ENCODE data around the gene ARID1B. TPM values are rescaled to one million over a fixed set of nuclear protein-coding genes. Genes with fewer than 3 reads are reported as not detected.

ARID1B gene
- total RNA-seq, 1 experiment from 2014 or later = 91.7 TPM

- no peak overlapping the region for H3K27ac ChIP-seq (ENCODE audit: low read length)
- peaks cover 28% of the 10 kb centered on the region for H3K4me1 ChIP-seq (ENCODE audit: control insufficient read depth, insufficient read depth, low read length)
- intact Hi-C loops (cut with micrococcal nuclease; ENCODE audit: unreplicated experiment) (no loop called here), in situ Hi-C loops (cut with HindIII; ENCODE audit: low pct_unique_long_range_greater_than_20kb, low sequenced_read_pairs) (no loop called here)
- H3K36me3 ChIP-seq (ENCODE audit: control insufficient read depth, insufficient read depth, low read length) = no peaks in the 10 kb centered on the region
- ATAC-seq (no peak), DNase-seq (ENCODE audit: low read depth, low spot score) (no peak)
- no peaks in the 10 kb centered on the region for H3K27me3 ChIP-seq (ENCODE audit: control insufficient read depth, insufficient read depth, low read length)
- ChIA-PET POLR2A (no interaction called here), CTCF (no interaction called here)
- TF ChIP-seq POLR2AphosphoS5 (IDR thresholded peaks at IDR 0.05; ENCODE audit: low read depth, low read length) = no peak
- no peak for TF ChIP-seq REST (IDR thresholded peaks at IDR 0.05; ENCODE audit: insufficient read depth in 1 of 2, low read depth in 2 of 2, low read length in 1 of 2)
- TF ChIP-seq SIN3A (IDR thresholded peaks at IDR 0.05; ENCODE audit: borderline replicate concordance, insufficient read depth, low read depth, low read length) = no peak
- TF ChIP-seq TCF7L2 (IDR thresholded peaks at IDR 0.05; ENCODE audit: low read depth, low read length) = no peak
- TF ChIP-seq CTCF (IDR thresholded peaks at IDR 0.05) = no peak
- H3K9me3 ChIP-seq (ENCODE audit: control insufficient read depth, insufficient read depth, low read depth, low read length) = no peaks in the 10 kb centered on the region
- BruUV-seq (replicated peaks) = no TSS peak
- no peak overlapping the region for H3K4me3 ChIP-seq (ENCODE audit: low read depth in 2 of 2, low read length in 2 of 2)
Observed at GRCh38 chr6:156975414-156975813, 198.2 kb downstream of the ARID1B start.

- peak overlapping the region in 1 of 2 experiments; percentile 7; a peak in 1 of 4 replicates for H3K4me3 ChIP-seq (ENCODE audit: low read depth in 2 of 2, low read length in 2 of 2)
- intact Hi-C loops (cut with micrococcal nuclease; ENCODE audit: unreplicated experiment) = no loop called here
Observed at GRCh38 chr6:156976216-156977127, 199.3 kb downstream of the ARID1B start.

More at GRCh38 chr6:156976216-156977127, 199.3 kb downstream of the ARID1B start:
- no peaks in the 10 kb centered on the region for H3K9me3 ChIP-seq (ENCODE audit: control insufficient read depth, insufficient read depth, low read depth, low read length)
- DNase-seq (ENCODE audit: low read depth, low spot score) (no peak), ATAC-seq (no peak)
- no peaks in the 10 kb centered on the region for H3K36me3 ChIP-seq (ENCODE audit: control insufficient read depth, insufficient read depth, low read length)
- H3K27ac ChIP-seq (ENCODE audit: low read length) = no peak overlapping the region
- no peaks in the 10 kb centered on the region for H3K27me3 ChIP-seq (ENCODE audit: control insufficient read depth, insufficient read depth, low read length)
- H3K4me1 ChIP-seq (ENCODE audit: control insufficient read depth, insufficient read depth, low read length) = peaks cover 36% of the 10 kb centered on the region
- TF ChIP-seq REST (IDR thresholded peaks at IDR 0.05; ENCODE audit: insufficient read depth in 1 of 2, low read depth in 2 of 2, low read length in 1 of 2) = no peak
- no peak for TF ChIP-seq TCF7L2 (IDR thresholded peaks at IDR 0.05; ENCODE audit: low read depth, low read length)
- TF ChIP-seq CTCF (IDR thresholded peaks at IDR 0.05) = no peak
- TF ChIP-seq POLR2AphosphoS5 (IDR thresholded peaks at IDR 0.05; ENCODE audit: low read depth, low read length) = no peak
- ChIA-PET POLR2A (no interaction called here), CTCF (no interaction called here)
- in situ Hi-C loops (cut with HindIII; ENCODE audit: low pct_unique_long_range_greater_than_20kb, low sequenced_read_pairs) = no loop called here
- TSS peak; percentile 17 for BruUV-seq (replicated peaks)
